GM04503 (cell line): ENCODE data around the gene FBLN7.

ENCODE experiments used
- DNase-seq: peaks from one replicate; pipeline ENCODE4 v3.0.0-alpha.2; 2012; ENCODE audit warnings: low read depth

Gene FBLN7

DNA sequence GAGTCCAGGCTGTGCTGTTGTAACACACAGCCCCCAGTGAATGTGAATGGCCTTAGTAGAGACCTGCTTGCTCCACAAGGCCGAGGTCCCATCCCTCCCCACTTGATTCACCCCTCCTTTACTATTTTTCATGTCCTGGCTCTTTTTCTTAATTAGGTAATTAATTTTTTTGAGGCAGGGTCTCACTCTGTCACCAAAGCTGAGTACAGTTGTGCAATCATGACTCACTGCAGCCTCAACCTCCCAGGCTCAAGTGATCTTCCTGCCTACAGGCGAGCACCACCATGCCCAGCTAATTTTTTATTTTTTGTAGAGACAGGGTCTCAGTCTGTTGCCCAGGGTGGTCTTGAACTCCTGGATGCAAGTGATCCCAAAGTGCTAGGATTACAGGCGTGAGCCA, 19.3 kb downstream of the FBLN7 start:
- DNase-seq, result no peak

DNA sequence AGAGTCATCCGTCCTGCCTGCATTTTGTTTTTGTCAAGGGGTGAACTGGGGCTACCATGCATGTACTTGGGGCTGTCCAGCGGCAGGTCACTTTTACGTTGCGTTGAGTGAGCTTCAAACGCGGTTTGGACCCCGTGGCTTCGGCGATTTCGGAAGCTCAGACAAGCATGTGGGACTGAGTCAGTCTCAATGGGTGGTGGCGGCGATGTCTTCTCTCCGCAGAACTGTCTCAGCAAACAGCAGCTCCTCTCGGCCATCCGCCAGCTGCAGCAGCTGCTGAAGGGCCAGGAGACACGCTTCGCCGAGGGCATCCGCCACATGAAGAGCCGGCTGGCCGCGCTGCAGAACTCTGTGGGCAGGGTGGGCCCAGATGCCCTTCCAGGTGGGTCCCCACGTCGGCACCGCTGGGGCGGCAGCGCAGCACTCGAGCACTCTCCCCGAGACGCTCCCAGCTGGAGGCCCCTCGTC, 21.3 kb downstream of the FBLN7 start:
- no peak for DNase-seq

DNA sequence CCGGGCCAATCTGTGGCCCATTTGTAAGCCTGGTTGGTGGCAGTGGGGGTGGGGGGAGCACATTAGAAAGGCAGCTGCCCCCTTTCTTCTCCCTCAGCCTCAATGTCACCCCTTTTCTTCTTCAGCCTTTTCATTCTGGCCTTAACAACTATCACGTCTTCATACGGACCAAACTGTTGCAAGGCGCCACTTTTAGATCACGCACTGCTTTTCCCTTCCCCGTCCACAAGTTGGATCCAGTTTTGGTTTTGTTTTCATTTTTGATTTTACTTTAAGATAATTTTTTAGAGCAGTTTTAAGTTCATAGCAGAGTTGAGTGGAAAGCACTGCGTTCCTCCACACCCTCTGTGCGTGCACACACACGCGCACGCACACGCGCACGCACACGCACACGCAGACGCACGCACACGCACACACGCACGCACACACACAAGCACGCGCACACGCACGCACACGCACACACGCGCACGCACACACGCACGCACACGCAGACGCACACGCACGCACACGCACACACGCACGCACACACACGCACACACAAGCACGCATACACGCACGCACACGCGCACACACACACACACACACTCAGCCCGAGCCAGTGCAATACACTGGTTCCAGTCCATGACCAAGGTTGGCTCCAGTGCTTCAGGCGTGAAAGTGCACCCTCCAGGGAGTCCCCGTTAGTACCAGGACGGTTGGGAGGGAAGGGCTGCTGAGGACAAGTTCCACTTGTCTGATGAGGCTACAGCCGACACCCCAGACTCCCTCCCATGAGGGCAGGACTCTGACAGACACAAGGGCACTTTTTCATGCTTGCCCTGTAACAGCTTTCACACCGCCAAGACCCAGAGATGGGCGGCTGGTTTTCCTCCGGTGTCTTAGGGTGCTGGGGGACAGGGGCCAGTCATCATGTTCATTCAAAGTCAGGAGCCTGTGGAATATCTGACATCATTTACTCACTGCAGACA, 22.4 kb downstream of the FBLN7 start:
- no peak for DNase-seq

DNA sequence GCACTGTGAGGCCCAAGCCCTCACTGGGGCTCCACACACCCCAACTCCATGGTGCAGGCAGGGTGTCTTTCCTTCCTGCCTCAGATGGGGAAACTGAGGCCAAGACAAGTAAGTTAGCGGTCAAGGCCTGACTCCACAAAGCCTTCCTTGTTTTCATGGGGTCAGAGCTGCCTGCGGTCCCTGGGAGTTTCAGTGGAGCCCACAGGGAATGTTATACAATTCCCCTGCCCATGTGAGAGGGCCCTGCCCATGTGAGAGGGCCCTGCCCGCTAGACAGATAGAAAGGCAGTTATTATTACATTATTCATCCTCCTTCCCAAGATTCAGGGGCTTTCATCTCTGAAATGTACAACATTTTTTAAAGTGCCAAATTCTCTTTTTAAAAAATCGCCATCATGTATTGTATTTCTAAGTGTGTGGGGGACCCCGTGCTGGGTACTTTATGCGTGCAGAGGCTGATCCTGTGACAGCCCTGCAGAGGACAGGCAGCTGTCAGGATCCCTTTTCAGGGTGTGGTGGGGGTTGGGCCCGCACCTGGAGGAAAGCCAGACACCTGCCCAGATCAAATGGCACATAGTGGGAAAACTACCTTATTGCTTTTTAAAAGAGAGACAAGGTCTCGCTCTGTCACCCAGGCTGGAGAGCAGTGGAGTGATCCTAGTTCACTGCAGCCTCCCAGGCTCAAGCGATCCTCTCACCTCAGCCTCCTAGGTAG, 23.4 kb downstream of the FBLN7 start:
- DNase-seq, result no peak

GRCh38 chr2:112162341-112162740, 24.2 kb downstream of the FBLN7 start:
- no peak for DNase-seq

GRCh38 chr2:112162956-112163355, 24.8 kb downstream of the FBLN7 start:
- DNase-seq, result no peak

DNA sequence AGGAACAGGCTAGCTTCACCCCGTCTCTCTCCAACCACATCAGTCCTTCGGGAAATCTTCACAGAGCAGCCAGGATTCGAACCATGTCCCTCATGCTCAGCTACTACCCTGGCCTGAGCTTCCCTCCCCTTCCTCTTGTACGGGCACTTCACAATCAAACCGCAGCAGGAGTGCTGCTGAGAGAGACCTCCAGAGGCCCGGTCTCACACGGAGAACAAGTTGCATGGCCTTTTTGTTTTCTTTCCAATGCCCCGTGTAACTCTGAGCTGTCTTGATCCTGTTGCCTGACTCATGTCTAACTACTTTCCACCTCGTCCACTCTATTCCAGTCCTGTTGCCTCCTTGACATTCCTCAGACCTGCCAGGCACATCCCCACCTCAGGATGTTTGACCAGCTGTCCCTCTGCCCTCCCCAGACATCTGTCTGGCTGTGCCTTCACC, 25.4 kb downstream of the FBLN7 start:
- no peak for DNase-seq

DNA sequence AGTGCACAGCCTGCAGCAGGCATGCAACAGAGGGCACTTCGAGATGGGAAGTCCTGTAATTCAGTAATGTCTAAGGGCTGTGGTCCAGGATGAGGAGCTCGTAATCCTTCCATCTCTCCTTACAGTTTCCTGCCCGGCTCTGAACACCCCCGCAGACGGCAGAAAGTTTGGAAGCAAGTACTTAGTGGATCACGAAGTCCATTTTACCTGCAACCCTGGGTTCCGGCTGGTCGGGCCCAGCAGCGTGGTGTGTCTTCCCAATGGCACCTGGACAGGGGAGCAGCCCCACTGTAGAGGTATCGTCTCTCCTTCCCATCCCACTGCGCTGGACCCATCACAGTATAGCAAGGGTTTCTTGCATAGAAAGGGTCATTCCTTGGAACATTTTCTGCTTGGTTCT, 26.7 kb downstream of the FBLN7 start:
- DNase-seq, result no peak

- no peak for DNase-seq
Observed at GRCh38 chr2:112165296-112165695, 27.1 kb downstream of the FBLN7 start.

- no peak for DNase-seq
Observed at GRCh38 chr2:112166806-112167499, 28.8 kb downstream of the FBLN7 start.

DNA sequence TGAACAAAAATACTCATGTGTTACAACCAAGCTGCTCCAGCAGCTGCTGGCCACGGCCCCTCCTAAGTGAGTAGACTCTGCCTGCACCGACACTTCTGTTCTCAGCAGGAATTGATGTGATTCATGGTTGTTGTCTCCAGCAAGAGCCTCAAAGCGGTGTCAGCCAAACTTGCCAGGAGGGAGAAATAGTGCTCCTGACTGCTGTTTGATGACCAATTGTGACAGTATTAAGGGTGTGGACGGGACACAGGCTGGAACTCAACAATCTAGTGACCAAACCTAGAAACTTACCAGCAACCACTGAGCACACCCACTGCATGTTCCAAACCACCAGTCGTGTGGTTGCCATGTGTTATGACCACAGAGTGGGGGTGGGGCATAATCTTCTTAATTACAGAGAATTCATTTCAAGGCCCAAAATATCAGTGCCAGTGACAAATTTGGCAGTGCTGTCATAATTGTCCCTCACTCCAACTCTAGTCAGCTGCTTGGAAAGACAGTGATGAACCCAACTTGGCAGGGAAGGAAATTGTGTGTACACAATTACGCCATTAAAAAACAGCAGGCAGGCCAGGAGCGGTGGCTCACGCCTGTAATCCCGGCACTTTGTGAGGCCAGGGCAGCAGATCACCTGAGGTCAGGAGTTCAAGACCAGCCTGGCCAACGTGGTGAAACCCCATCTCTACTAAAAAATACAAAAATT, 30.4 kb downstream of the FBLN7 start:
- peak; percentile 46 for DNase-seq

GRCh38 chr2:112170495-112170894, 32.3 kb downstream of the FBLN7 start:
- no peak for DNase-seq

DNA sequence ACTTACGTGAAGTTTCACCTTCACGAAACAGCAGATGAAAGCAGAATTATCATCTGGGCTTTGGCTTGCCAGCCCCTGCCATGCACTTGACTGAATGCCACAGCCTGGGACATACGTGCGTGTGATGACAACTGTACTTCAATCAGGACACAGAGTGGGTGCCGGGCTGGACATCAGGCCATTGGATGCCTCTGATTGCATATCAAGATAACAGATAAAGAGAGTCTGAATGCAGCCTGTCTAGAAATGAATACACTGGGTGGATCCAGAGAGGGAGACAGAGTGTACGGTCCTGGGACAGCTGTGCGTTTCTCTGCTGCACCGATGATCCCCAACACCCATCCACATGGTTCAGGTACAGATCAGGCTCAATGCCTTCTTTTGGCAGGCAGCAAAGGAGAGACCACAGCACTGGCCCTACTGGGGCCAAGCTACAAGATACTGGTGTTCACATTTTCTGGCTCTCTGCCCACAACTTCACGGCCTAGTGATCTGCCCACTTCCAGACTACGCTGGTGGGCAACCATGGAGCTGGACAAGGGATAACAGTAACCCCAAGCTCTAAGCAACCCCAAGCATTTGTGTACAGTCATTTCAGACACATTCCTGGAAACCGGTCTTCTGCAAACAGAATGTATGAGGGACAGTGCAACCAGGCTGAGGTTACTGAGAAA, 35.6 kb downstream of the FBLN7 start:
- no peak for DNase-seq

DNA sequence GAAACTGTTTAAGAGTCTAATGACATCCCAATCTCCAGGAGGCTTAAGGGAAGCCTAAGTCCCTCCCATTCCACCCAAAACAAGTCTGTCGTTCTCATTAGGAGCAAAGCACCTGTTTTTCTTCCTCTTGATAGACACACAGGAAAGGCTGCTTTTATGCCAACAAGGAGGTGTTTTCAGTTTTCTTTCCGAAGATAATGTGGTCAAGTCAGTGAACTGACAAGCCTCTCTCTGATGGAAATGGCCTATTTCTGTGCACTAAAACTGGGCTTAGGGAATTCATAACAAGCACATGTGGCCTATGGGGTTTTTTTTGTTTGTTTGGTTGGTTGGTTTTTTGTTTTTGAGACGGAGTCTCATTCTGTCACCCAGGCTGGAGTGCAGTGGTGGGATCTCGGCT, 36.2 kb downstream of the FBLN7 start:
- no peak for DNase-seq

GRCh38 chr2:112175333-112175732, 37.1 kb downstream of the FBLN7 start:
- no peak for DNase-seq

GRCh38 chr2:112175958-112176573, 37.9 kb downstream of the FBLN7 start:
- DNase-seq, result no peak

DNA sequence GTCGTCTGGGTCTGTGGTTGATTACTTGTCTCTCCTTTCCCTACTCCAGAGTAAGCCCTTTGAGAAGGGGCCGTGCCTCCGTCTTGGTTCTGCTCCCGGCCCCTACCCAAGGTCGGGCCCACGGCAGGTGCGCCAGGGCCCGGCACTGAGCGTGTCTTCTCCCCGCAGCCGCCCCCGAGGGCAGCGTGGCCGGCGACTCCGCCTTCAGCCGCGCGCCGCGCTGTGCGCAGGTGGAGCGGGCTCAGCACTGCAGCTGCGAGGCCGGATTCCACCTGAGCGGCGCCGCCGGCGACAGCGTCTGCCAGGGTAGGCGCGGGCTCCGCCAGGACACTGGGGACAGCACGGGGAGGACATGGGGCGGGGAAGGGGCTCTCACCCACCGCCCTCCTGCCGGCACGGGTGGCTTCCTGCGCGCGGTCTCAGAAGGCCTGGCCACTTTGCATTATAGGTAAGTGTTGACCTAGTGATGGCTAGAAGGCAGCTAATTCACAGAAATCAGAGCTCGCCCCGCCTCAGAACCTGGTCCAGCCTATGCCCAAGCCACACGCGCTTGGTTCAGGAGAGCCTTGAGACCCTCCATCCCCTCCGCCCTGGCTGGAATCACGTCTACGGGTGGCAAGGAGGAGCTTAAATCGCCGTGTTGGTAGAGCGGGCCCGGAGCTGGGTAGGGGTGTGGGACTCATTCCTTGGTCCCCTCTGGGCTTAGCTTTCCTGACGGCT, 43.5 kb downstream of the FBLN7 start:
- DNase-seq, result no peak

- DNase-seq, result no peak
Observed at GRCh38 chr2:112182581-112183034, 44.4 kb downstream of the FBLN7 start.

DNA sequence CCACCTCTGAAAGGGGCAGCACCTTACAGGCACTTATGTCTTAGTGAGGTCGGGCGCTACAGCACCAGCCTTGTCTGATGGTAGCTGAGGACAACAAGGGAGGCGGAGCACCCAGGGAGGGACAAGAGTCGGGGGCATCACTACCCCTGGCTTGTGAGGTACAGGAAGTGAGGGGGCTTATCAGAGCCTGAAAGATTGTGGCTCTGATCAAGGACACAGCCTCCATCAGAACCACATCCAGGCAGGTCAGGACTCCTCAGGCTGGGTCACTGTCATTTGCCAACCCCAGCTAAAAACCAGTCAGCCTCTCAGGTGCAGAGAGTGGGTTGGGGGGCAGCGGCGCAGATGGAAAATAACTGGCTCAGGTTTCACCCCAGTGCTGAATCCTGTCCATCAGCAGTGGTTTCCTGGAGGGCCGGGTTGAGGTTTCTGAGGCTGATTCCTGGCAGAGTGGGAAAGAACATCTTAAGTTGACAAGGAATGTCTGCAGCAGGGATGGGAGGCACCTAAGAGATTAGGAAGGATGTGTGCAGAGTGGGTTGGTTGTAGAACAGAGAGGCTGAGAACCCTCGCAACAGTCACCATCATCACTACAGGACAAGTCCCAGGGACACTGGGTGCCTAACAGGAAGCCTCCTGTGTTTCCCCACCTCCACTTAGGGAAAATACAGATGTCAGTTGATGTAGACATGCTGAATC, 45.3 kb downstream of the FBLN7 start:
- no peak for DNase-seq
